HUES6 (cell line): ENCODE measurements around the gene TLE1.
A peak's percentile ranks its signal among the peaks of the same experiment; 100 is the strongest.
"Not testable (repeated sequence)": the region's sequence is repeated elsewhere in the genome, so short reads cannot be mapped to it uniquely, and the experiment has no call there.

ENCODE experiments used
- H3K27ac ChIP-seq: 2 replicates; pipeline ENCODE4 v1.7.0; 2013; ENCODE audit warnings: low read depth, mild to moderate bottlenecking, low read length, inconsistent platforms
- H3K27me3 ChIP-seq: 2 replicates; pipeline ENCODE4 v1.6.1; 2013; ENCODE audit warnings: low read length; ENCODE audit not compliant: control insufficient read depth, insufficient read depth
- H3K36me3 ChIP-seq: 2 replicates; pipeline ENCODE4 v1.6.1; 2013; ENCODE audit warnings: low read length; ENCODE audit not compliant: control insufficient read depth, insufficient read depth
- H3K4me1 ChIP-seq: 2 replicates; pipeline ENCODE4 v1.6.1; 2013; ENCODE audit warnings: low read length; ENCODE audit not compliant: control insufficient read depth, insufficient read depth
- H3K4me3 ChIP-seq: 2 replicates; pipeline ENCODE4 v1.5.1; 2013; ENCODE audit warnings: low read depth, low read length
- H3K9ac ChIP-seq: one replicate; pipeline ENCODE4 v1.6.1; 2013; ENCODE audit warnings: mild to moderate bottlenecking, low read length
- H3K9me3 ChIP-seq: 2 replicates; pipeline ENCODE4 v1.6.1; 2013; ENCODE audit warnings: low read depth, low read length; ENCODE audit not compliant: control insufficient read depth, insufficient read depth

TLE1 gene

DNA sequence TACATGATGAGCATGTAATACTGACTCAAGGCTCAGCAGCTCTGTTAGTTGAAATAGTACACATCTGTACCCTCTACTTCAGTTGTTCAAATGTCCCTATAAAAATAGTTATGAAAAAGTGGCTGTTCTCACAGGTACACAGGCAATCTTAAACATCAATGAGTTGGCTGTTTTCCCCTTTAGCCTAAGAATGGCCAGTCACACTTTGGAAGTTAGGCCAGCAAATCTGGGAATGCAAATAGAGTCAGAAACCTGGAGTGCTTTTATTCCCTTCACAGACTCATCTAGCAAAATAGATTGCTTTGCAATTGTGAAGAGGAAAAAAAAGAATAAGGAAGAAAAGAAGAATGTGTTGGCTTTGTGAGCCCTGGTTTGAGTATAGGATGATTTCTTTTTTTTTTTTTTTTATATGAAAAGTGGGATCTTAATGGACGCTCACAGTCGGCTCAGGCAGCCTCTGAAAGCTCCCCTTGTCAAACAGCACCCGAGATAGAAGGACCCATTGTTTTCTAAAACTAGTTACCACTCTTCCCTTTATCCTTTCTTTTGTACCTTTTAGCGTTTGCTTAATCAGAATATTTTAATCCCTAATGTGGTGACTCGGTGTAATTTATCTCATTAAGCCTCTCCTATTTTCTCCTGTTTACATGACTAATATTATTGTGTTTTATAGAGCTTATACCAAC, 27.9 kb upstream of the TLE1 start:
- Histone ChIP-seq H3K27me3 (no peaks in the 10 kb centered on the region), H3K36me3 (no peaks in the 10 kb centered on the region), H3K4me1 (peaks cover 21% of the 10 kb centered on the region), H3K9ac (no peak overlapping the region), H3K4me3 (no peak overlapping the region), H3K27ac (no peak overlapping the region), H3K9me3 (no peaks in the 10 kb centered on the region)

- H3K9me3 ChIP-seq: no peaks in the 10 kb centered on the region
- H3K4me3 ChIP-seq: no peak overlapping the region
- H3K4me1 ChIP-seq: peaks cover 21% of the 10 kb centered on the region
- H3K9ac ChIP-seq: no peak overlapping the region
- H3K27me3 ChIP-seq: no peaks in the 10 kb centered on the region
- H3K27ac ChIP-seq: no peak overlapping the region
- H3K36me3 ChIP-seq: no peaks in the 10 kb centered on the region
Observed at GRCh38 chr9:81716409-81716808, 27.1 kb upstream of the TLE1 start.

- Histone ChIP-seq H3K4me3 (no peak overlapping the region), H3K27ac (no peak overlapping the region), H3K36me3 (no peaks in the 10 kb centered on the region), H3K27me3 (no peaks in the 10 kb centered on the region), H3K4me1 (no peaks in the 10 kb centered on the region), H3K9ac (no peak overlapping the region), H3K9me3 (peaks cover 3% of the 10 kb centered on the region; the same call in 1 of the 2 replicates)
Observed at GRCh38 chr9:81705578-81705977, 16.2 kb upstream of the TLE1 start.

DNA sequence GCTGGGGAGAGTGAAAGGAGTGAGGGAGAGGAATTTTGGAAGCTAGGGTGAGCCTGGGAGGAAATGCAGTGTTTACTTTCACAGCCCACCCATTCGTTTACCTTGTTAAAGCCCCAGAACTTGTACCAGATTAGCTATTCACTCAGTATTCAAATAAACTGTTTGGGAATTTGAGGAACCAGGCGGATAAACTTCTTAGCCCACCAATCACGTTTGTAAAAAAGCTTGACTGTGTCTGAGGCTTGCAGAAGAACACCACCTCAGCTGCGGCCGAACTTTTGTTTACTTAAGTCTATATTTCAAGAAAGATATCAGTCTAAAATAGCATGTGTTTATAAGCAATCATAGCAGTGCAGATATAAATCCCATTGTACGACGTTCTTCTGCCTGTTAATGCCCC, 5.2 kb upstream of the TLE1 start:
- H3K9me3 ChIP-seq: no peaks in the 10 kb centered on the region
- H3K36me3 ChIP-seq: no peaks in the 10 kb centered on the region
- H3K9ac ChIP-seq: no peak overlapping the region
- H3K4me3 ChIP-seq: no peak overlapping the region
- H3K27me3 ChIP-seq: peaks cover 17% of the 10 kb centered on the region
- H3K27ac ChIP-seq: no peak overlapping the region
- H3K4me1 ChIP-seq: peaks cover 35% of the 10 kb centered on the region

GRCh38 chr9:81693671-81694378, 4.5 kb upstream of the TLE1 start:
- H3K4me3 ChIP-seq: no peak overlapping the region
- no peak overlapping the region for H3K27ac ChIP-seq
- H3K4me1 ChIP-seq: peaks cover 29% of the 10 kb centered on the region
- H3K36me3 ChIP-seq: no peaks in the 10 kb centered on the region
- no peaks in the 10 kb centered on the region for H3K9me3 ChIP-seq
- H3K9ac ChIP-seq: no peak overlapping the region
- H3K27me3 ChIP-seq: peaks cover 17% of the 10 kb centered on the region

DNA sequence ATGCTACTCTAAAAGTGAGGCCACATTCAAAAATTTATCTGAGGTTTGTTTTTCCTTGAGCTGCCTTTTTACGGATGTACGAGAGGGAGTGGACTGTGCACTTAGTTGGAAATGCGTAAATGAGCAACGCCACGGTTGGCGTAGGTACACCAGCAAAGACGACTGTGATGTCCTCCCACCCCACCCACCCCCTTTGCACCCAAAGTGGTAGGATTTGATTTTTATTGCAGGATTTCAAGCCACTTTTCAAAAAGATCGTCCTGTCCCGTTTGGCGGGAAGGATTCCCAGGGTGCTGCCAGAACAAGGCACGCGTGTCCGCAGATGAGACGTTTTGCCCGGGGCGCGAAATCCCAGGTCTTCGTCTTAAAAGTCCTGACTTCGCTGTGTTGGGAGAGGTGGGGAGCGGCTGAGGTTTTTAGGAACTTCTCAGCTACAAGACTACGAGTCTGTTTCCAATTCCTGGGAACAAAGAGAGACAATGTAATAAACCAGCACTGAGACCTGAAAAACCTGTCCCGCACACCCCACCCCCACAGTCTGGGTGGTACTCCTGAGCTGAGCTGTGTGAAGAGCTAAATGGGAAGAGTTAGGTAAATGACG, 1.0 kb upstream of the TLE1 start:
- no peak overlapping the region for H3K27ac ChIP-seq
- H3K36me3 ChIP-seq: peaks cover 10% of the 10 kb centered on the region
- H3K9me3 ChIP-seq: no peaks in the 10 kb centered on the region
- peak overlapping the region; percentile 68 for H3K4me3 ChIP-seq
- peaks cover 17% of the 10 kb centered on the region for H3K27me3 ChIP-seq
- peaks cover 35% of the 10 kb centered on the region for H3K4me1 ChIP-seq
- peak overlapping the region; percentile 53 for H3K9ac ChIP-seq

DNA sequence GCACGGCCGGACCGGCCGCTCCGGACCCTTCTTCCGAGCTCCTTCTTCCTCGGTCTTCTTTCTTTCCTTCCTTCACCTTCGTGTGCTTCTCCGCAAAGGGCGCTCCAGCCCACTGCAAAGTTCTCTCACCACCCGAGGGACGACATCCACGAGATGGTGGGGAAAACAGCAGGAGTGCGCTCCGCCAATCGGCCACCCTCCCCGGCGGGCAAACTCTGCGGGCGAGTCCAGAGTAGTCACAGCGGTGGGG, 329 bp downstream of the TLE1 start:
- H3K36me3 ChIP-seq: peaks cover 24% of the 10 kb centered on the region
- peaks cover 17% of the 10 kb centered on the region for H3K27me3 ChIP-seq
- H3K4me1 ChIP-seq: peaks cover 37% of the 10 kb centered on the region
- peak overlapping the region; percentile 83 for H3K9ac ChIP-seq
- H3K4me3 ChIP-seq: peak overlapping the region; percentile 90
- not testable (repeated sequence) for H3K9me3 ChIP-seq
- H3K27ac ChIP-seq: peak overlapping the region; percentile 88; the same call in 1 of the 2 replicates

GRCh38 chr9:81688262-81689092, 870 bp downstream of the TLE1 start:
- Histone ChIP-seq H3K36me3 (peaks cover 29% of the 10 kb centered on the region), H3K27ac (peak overlapping the region; percentile 88), H3K4me3 (peak overlapping the region; percentile 90), H3K27me3 (peaks cover 17% of the 10 kb centered on the region), H3K9ac (peak overlapping the region; percentile 83), H3K4me1 (peaks cover 34% of the 10 kb centered on the region)
- H3K9me3 ChIP-seq: not testable (repeated sequence)

DNA sequence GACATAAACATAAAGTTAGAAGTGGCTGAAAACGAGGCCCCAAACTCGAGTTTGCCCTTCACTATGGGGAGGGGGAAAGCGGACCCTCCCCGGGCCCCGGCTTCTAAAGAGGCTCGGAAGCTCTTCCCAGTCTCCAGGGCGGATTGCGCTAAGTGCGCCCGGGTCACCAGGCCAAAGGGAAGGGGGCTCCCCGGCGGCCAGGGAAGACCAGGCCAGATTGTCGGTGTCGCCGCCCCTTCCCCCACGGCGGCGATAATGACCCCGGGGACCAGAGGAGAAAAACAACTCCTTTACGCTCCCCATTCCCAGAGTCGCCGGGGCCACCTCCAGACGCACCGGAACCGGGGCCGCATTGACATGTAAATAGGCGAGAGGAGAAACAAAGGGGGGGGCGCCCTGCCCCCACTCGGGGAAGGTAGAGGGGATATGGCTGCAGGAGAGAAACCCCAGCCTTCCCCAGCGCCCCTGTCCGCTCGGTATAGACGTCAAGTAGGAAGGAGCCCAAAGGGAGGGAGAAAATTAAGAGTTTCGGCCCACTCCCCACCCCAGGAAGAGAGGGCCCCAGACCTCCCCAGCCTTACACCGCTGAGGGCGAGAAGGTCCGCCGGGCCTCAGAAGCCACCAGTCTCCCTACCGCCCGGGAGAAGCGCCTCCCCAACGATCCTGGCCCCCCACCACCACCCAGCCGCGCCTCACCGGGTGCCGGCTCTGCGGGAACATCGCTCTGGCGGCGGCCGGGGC, 1.7 kb downstream of the TLE1 start:
- Histone ChIP-seq H3K27ac (peak overlapping the region; percentile 88), H3K9ac (peak overlapping the region; percentile 83), H3K27me3 (peaks cover 17% of the 10 kb centered on the region), H3K36me3 (peaks cover 37% of the 10 kb centered on the region), H3K9me3 (no peaks in the 10 kb centered on the region), H3K4me3 (peak overlapping the region; percentile 90), H3K4me1 (peaks cover 38% of the 10 kb centered on the region)

DNA sequence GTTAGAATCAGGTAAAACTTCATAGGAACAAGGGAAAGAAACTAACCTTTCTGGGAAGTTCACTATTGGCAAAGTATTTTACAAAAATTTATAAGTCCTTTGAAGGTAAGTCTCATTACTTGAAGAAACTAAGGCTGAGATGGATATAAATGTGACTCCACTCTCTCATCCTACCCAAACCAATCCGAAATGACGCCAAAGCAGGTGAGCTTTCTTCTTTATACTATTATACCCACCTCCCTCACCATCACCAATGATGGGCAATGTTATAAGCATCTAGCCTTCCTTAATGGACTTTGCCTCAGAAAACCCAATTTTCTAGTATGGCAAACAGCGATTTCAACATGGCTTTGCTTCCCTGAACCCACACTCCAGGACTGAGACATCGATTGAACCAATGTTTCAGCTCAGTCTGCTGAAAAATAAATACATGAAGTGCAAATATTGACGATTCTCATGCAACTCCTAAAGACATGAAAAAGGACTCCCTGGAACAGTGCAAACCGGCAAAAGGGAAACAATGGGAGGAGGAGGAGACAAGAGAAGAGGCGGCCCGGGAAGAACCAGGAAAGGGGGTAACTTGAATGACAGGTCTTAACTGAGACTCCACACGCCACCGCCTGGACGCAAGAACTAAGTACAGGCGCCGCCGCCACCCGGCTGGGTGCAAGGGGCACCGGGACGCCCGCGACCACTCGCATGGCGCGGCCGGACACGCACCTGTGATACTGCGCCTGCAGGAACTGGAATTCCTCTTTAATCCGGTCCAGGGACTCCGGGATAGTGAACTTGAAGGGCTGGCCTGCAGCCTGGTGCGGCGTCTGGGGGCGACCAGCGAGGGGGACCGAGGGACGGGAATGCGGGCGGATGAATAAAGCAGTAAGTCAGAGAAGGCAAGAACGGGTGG, 2.5 kb downstream of the TLE1 start:
- Histone ChIP-seq H3K27me3 (peaks cover 16% of the 10 kb centered on the region), H3K36me3 (peaks cover 45% of the 10 kb centered on the region)

More for the DNA sequence above, 2.5 kb downstream of the TLE1 start:
- Histone ChIP-seq H3K4me3 (peak overlapping the region; percentile 90), H3K4me1 (peaks cover 40% of the 10 kb centered on the region), H3K27ac (peak overlapping the region; percentile 88), H3K9me3 (no peaks in the 10 kb centered on the region), H3K9ac (peak overlapping the region; percentile 83)
